Measurements from ENCODE around the gene FBXW8.

FBXW8 gene

DNA sequence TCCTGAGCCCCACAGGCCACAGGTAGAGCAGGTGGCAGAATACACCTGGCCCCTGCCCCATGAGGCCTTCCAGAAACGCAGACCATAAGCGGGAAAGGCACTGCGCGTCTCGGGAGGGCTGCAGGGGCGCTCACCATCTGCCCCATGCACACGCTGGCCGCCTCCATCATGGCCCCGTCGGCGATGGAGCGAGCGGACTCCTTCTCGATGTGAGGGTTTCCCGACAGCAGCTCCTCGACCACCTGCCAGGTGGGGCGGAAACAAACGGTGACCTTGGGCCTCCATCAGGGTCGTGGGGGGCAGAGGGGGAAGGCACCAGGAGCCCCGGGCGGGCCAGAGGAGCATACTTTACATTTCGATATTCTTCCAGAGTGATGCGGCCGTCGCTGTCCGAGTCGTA lies 135.7 kb downstream of the FBXW8 start:
- Histone ChIP-seq H3K27me3 (no peaks in the 10 kb centered on the region), H3K4me1 (peaks cover 6 to 40% (median 17%) of the 10 kb centered on the region in 4 donors), H3K36me3 (no peaks in the 10 kb centered on the region), H3K4me3 (no peak overlapping the region), H3K27ac (no peak overlapping the region), H3K9me3 (no peaks in the 10 kb centered on the region)
- intact Hi-C loops (cut with DNase I; ENCODE audit: low total_unique reads) = no loop called here
- TF ChIP-seq, protein P1, sequence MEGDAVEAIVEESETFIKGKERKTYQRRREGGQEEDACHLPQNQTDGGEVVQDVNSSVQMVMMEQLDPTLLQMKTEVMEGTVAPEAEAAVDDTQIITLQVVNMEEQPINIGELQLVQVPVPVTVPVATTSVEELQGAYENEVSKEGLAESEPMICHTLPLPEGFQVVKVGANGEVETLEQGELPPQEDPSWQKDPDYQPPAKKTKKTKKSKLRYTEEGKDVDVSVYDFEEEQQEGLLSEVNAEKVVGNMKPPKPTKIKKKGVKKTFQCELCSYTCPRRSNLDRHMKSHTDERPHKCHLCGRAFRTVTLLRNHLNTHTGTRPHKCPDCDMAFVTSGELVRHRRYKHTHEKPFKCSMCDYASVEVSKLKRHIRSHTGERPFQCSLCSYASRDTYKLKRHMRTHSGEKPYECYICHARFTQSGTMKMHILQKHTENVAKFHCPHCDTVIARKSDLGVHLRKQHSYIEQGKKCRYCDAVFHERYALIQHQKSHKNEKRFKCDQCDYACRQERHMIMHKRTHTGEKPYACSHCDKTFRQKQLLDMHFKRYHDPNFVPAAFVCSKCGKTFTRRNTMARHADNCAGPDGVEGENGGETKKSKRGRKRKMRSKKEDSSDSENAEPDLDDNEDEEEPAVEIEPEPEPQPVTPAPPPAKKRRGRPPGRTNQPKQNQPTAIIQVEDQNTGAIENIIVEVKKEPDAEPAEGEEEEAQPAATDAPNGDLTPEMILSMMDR (IDR thresholded peaks at IDR 0.05) = no peak
- DNase-seq = no peak

- TF ChIP-seq, protein P1 (IDR thresholded peaks at IDR 0.05) = no peak
- Histone ChIP-seq H3K36me3 (no peaks in the 10 kb centered on the region), H3K9me3 (no peaks in the 10 kb centered on the region), H3K27me3 (no peaks in the 10 kb centered on the region), H3K27ac (no peak overlapping the region), H3K4me1 (peaks cover 6 to 42% (median 17%) of the 10 kb centered on the region in 4 donors), H3K4me3 (no peak overlapping the region)
- DNase-seq = no peak
- intact Hi-C loops (cut with DNase I; ENCODE audit: low total_unique reads) = no loop called here
Measured at GRCh38 chr12:117046861-117047530, 136.2 kb downstream of the FBXW8 start.

GRCh38 chr12:117047810-117048584 lies 137.2 kb downstream of the FBXW8 start:
- peak overlapping the region; percentile 11 to 31 for H3K4me3 ChIP-seq
- DNase-seq = no peak
- intact Hi-C loops (cut with DNase I; ENCODE audit: low total_unique reads) = no loop called here
- H3K27ac ChIP-seq = peak overlapping the region in 1 of 2 donors; percentile 40
- peaks cover 6 to 42% (median 17%) of the 10 kb centered on the region in 4 donors for H3K4me1 ChIP-seq
- no peaks in the 10 kb centered on the region for H3K9me3 ChIP-seq
- TF ChIP-seq, protein P1 (IDR thresholded peaks at IDR 0.05) = no peak
- H3K27me3 ChIP-seq = no peaks in the 10 kb centered on the region
- H3K36me3 ChIP-seq = no peaks in the 10 kb centered on the region

DNA sequence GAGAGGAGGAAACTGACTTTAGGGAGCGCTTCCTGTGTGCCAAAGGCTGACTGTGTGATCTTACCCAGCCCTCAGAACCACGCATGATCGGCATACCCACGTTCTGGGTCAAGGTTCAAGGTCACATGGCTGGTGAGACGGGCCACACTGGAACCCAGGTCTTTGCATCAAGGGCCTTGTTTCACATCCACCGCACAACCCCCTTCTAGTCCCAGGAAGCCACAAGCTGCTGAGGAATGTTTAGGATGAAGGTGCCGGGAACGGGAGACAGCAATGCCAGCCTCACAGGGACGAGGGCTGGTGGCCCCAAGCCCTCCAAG lies 137.8 kb downstream of the FBXW8 start:
- no peaks in the 10 kb centered on the region for H3K36me3 ChIP-seq
- DNase-seq = no peak
- peak overlapping the region in 1 of 2 donors; percentile 40 for H3K27ac ChIP-seq
- intact Hi-C loops (cut with DNase I; ENCODE audit: low total_unique reads) = no loop called here
- H3K4me3 ChIP-seq = peak overlapping the region; percentile 11 to 31
- TF ChIP-seq, protein P1 (IDR thresholded peaks at IDR 0.05) = no peak
- H3K9me3 ChIP-seq = no peaks in the 10 kb centered on the region
- peaks cover 0 to 3% of the 10 kb centered on the region in 2 donors for H3K27me3 ChIP-seq
- H3K4me1 ChIP-seq = peaks cover 6 to 42% (median 17%) of the 10 kb centered on the region in 4 donors

DNA sequence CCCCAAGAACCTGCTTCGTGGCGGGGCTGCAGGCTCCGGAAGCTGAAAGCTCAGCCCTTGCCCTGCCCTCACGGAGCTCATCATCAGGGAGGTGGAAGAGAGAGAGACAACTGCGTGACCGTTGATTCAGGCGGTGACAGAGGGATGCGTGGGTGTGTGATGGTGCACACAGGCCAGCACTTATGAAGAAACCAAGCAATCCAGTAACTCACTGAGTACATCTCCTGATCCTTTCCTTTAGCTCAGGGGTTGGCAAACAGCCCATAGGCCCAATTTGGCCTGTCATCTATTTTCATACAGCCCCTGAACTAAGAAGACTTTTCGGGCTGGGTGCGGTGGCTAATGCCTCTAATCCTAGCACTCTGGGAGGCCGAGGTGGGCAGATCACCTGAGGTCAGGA lies 138.5 kb downstream of the FBXW8 start:
- H3K36me3 ChIP-seq = no peaks in the 10 kb centered on the region
- no peak for DNase-seq
- no peaks in the 10 kb centered on the region for H3K9me3 ChIP-seq
- no peak overlapping the region for H3K4me3 ChIP-seq
- no peak overlapping the region for H3K27ac ChIP-seq
- H3K27me3 ChIP-seq = peaks cover 0 to 9% of the 10 kb centered on the region in 2 donors
- peaks cover 6 to 42% (median 17%) of the 10 kb centered on the region in 4 donors for H3K4me1 ChIP-seq
- TF ChIP-seq, protein P1 (IDR thresholded peaks at IDR 0.05) = no peak
- intact Hi-C loops (cut with DNase I; ENCODE audit: low total_unique reads) = no loop called here

All from tibial artery (tissue), 4 donors.